SHP77 treated with DMSO at 0.1 percent for 48 hours (cell line): ENCODE data around the gene XAGE1B.
"Not testable (repeated sequence)": the region's sequence is repeated elsewhere in the genome, so short reads cannot be mapped to it uniquely, and the experiment has no call there.

ENCODE experiments used
- DNase-seq: peaks from one replicate; lab custom pipeline; 2025; lab: John Stamatoyannopoulos, UW

XAGE1B gene

GRCh38 chrX:52516987-52517325 lies at the start of gene XAGE1B:
TSS of gene XAGE1B (minus strand) at chrX:52517063. CDS start at chrX:52515527, 1,536 bp downstream.
- not testable (repeated sequence) for DNase-seq

- no peak for DNase-seq
These were observed 46.2 kb upstream of the XAGE1B start for GRCh38 chrX:52563105-52563504.

- DNase-seq = no peak
These were observed 41.3 kb upstream of the XAGE1B start for GRCh38 chrX:52558140-52558539.

GRCh38 chrX:52556741-52557140 lies 39.9 kb upstream of the XAGE1B start:
- DNase-seq = no peak

- DNase-seq = no peak
These were observed 37.3 kb upstream of the XAGE1B start for GRCh38 chrX:52553995-52554642.

GRCh38 chrX:52548769-52549168 lies 31.9 kb upstream of the XAGE1B start:
- not testable (repeated sequence) for DNase-seq

- DNase-seq = no peak
These were observed 27.4 kb upstream of the XAGE1B start for GRCh38 chrX:52544147-52544840.

- no peak for DNase-seq
These were observed 25.4 kb upstream of the XAGE1B start for GRCh38 chrX:52542311-52542710.

GRCh38 chrX:52541051-52541450 lies 24.2 kb upstream of the XAGE1B start:
- not testable (repeated sequence) for DNase-seq

GRCh38 chrX:52516110-52516986 lies 515 bp downstream of the XAGE1B start:
- DNase-seq = not testable (repeated sequence)

- not testable (repeated sequence) for DNase-seq
These were observed 5.7 kb downstream of the XAGE1B start for GRCh38 chrX:52511126-52511525.

GRCh38 chrX:52509916-52510315 lies 6.9 kb downstream of the XAGE1B start:
- no peak for DNase-seq

- DNase-seq = no peak
These were observed 9.5 kb downstream of the XAGE1B start for GRCh38 chrX:52507331-52507730.

GRCh38 chrX:52504551-52504950 lies 12.3 kb downstream of the XAGE1B start:
- DNase-seq = no peak

- not testable (repeated sequence) for DNase-seq
These were observed 15.5 kb downstream of the XAGE1B start for GRCh38 chrX:52501362-52501761.

GRCh38 chrX:52496419-52496772 lies 20.5 kb downstream of the XAGE1B start:
- DNase-seq = not testable (repeated sequence)

- not testable (repeated sequence) for DNase-seq
These were observed 21.1 kb downstream of the XAGE1B start, which contains the start of gene XAGE1A for GRCh38 chrX:52495545-52496418. TSS of gene XAGE1A (plus strand) at chrX:52495808. CDS start at chrX:52497362, 1,554 bp downstream.

- not testable (repeated sequence) for DNase-seq
These were observed 45.6 kb downstream of the XAGE1B start for GRCh38 chrX:52471301-52471700.
